ENCODE measurements around the gene TMEM121.

The TMEM121 gene

DNA sequence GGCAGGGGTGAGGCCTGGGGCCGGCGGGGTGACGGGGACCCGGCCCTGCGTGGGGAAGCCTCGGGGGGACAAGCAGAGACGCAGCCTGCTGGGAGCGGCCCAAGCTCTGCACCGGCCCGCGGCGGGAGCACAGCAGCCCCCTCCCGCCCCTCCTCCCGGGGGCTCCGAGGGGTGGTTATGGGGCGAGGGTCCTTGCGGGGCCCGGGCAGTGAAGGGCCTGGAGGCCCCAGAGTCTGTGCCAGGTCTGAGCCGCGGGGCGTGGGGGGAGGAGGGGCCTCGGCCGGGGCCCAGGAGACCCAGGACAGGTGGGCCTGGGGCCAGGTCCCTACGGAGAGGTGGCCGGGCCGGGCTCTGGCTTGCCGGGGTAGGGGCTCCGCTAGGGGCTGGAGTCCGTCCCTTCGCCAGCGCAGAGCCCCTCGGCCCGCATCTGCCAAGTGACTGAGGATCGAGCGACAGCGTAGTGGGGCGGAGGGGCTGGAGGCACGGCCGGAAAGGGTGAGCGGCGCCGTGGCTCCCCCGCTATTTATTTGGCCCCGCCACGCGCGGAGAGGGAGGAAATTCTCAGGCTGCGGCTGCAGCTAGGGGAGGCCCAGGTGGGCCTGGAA is 495 bp downstream of the TMEM121 start:
- peak overlapping the region; percentile 95 to 100 (median 99) for H3K4me2 ChIP-seq
- H3K9ac ChIP-seq = peak overlapping the region; percentile 77 to 88 (median 85)
- peak overlapping the region in 10 of 11 experiments; percentile 9 to 89 (median 75); a peak in 17 of 22 replicates for H3K27ac ChIP-seq
- no peaks in the 10 kb centered on the region for H3K9me3 ChIP-seq (replicated peaks in 1 of 11)
- peaks cover 0 to 23% (median 6%) of the 10 kb centered on the region in 11 experiments; a peak in 10 of 22 replicates for H4K20me1 ChIP-seq
- peaks cover 0 to 19% (median 0%) of the 10 kb centered on the region in 11 experiments; a peak in 7 of 22 replicates for H3K27me3 ChIP-seq
- no peaks in the 10 kb centered on the region for H3K36me3 ChIP-seq
- peaks cover 40 to 63% (median 54%) of the 10 kb centered on the region in 10 experiments for H3K4me1 ChIP-seq
- H3K4me3 ChIP-seq = peak overlapping the region; percentile 60 to 84 (median 72)
- TF ChIP-seq Cebpa-rat (IDR thresholded peaks at IDR 0.05) = no peak

DNA sequence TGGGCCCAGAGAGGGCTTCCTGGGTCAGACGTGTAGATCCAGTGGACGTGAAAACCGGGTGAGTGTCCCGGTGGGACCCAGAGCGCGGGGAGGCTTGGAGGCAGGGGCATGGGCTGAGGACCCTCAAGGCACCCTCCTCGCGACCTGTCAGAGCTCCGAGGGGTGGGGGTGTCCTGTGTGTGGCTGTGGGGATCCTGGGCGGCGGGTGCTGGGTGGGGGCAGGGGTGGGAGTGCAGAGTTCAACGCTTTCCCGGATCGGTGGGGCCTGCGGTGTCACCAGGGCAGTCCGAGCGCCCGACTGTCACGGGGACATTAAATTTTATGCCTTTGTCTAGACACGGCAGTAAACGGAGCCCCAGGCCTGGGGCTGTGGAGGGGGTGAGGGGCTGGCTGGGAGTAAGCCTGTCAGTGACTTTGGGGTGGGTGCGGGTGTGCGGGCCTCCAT is 1.0 kb downstream of the TMEM121 start:
- Histone ChIP-seq H3K9ac (peak overlapping the region; percentile 77 to 88 (median 85)), H3K4me1 (peaks cover 46 to 68% (median 59%) of the 10 kb centered on the region in 10 experiments), H3K4me2 (peak overlapping the region; percentile 95 to 100 (median 99)), H4K20me1 (peaks cover 0 to 28% (median 7%) of the 10 kb centered on the region in 11 experiments; a peak in 10 of 22 replicates), H3K4me3 (peak overlapping the region; percentile 60 to 84 (median 72)), H3K27me3 (peaks cover 0 to 19% (median 0%) of the 10 kb centered on the region in 11 experiments; a peak in 7 of 22 replicates), H3K9me3 (replicated peaks in 1 of 11) (no peaks in the 10 kb centered on the region), H3K27ac (peak overlapping the region in 9 of 11 experiments; percentile 74 to 89 (median 86); a peak in 16 of 22 replicates), H3K36me3 (no peaks in the 10 kb centered on the region)
- no peak for TF ChIP-seq Cebpa-rat (IDR thresholded peaks at IDR 0.05)

DNA sequence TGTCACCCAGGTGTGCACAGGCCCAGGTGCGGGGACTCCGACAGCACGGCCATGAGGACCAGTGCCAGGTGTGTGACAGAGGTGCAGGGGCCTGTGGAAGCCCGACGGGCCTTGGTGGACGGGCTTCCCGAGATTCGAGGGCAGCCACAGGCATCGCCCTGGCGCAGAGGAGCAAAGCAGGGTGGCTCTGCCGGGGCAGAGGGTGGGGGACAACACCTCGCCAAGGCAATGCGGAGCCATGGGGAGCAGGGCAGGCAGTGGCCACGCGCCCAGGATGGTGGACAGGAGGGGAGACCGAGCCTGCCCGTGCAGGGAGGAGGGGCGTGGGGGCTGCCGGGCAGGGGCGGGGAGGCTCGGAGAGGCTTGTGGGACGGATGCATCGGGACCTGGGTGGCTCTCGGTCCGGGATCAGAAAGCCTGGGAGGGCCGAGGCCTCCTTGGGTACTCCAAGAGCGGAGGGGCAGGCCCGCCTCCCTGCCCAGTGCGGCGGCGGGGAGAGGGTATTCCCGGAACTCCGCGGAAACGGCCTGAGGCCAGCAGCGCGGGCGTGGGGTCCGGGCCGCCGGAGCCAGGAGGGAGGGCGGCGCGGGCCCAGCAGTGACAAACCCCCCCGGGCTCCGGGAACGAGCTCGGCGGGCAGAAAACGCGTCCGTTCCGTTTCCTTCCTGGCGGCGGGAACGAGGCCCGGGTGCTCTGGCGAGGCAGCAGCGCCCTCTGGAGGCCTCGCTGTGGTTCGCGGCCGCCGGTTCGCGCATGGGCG is 1.6 kb downstream of the TMEM121 start:
- Histone ChIP-seq H3K9ac (peak overlapping the region; percentile 77 to 88 (median 85)), H3K9me3 (replicated peaks in 1 of 11) (no peaks in the 10 kb centered on the region), H3K27ac (peak overlapping the region; percentile 56 to 89 (median 85); a peak in 21 of 22 replicates)

DNA sequence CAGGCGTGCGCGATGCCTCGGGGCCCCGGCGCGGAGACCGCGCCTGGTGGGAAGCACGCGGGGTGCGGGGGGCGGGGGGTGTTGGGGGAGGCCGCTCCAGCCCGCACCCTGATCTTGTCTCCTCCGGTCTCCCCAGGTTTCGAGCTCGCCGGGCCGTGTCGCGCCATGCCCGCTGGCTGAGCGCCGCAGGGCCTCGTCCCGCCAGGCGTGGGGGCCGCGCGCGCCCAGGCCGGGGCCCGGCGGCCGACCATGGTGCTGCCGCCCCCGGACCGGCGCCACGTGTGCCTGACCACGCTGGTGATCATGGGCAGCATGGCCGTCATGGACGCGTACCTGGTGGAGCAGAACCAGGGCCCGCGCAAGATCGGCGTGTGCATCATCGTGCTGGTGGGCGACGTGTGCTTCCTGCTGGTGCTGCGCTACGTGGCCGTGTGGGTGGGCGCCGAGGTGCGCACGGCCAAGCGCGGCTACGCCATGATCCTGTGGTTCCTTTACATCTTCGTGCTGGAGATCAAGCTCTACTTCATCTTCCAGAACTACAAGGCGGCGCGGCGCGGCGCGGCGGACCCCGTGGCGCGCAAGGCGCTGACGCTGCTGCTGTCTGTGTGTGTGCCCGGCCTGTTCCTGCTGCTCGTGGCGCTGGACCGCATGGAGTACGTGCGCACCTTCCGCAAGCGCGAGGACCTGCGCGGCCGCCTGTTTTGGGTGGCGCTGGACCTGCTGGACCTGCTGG is 2.4 kb downstream of the TMEM121 start:
- peak overlapping the region; percentile 77 to 88 (median 85) for H3K9ac ChIP-seq
- H3K4me3 ChIP-seq = peak overlapping the region; percentile 60 to 84 (median 72)
- peaks cover 0 to 36% (median 7%) of the 10 kb centered on the region in 11 experiments; a peak in 11 of 22 replicates for H4K20me1 ChIP-seq
- peak overlapping the region; percentile 28 to 89 (median 85); a peak in 21 of 22 replicates for H3K27ac ChIP-seq
- peaks cover 54 to 81% (median 72%) of the 10 kb centered on the region in 10 experiments for H3K4me1 ChIP-seq
- TF ChIP-seq Cebpa-rat (IDR thresholded peaks at IDR 0.05) = no peak
- H3K36me3 ChIP-seq = no peaks in the 10 kb centered on the region
- no peaks in the 10 kb centered on the region for H3K9me3 ChIP-seq (replicated peaks in 1 of 11)
- H3K27me3 ChIP-seq = peaks cover 0 to 24% (median 0%) of the 10 kb centered on the region in 11 experiments; a peak in 7 of 22 replicates
- peak overlapping the region; percentile 95 to 100 (median 99) for H3K4me2 ChIP-seq

More for the DNA sequence above, 1.6 kb downstream of the TMEM121 start:
- no peak for TF ChIP-seq Cebpa-rat (IDR thresholded peaks at IDR 0.05)
- Histone ChIP-seq H3K4me1 (peaks cover 51 to 74% (median 65%) of the 10 kb centered on the region in 10 experiments), H4K20me1 (peaks cover 0 to 32% (median 7%) of the 10 kb centered on the region in 11 experiments; a peak in 11 of 22 replicates), H3K4me2 (peak overlapping the region; percentile 95 to 100 (median 99)), H3K36me3 (no peaks in the 10 kb centered on the region), H3K27me3 (peaks cover 0 to 19% (median 0%) of the 10 kb centered on the region in 11 experiments; a peak in 7 of 22 replicates), H3K4me3 (peak overlapping the region; percentile 60 to 84 (median 72))

DNA sequence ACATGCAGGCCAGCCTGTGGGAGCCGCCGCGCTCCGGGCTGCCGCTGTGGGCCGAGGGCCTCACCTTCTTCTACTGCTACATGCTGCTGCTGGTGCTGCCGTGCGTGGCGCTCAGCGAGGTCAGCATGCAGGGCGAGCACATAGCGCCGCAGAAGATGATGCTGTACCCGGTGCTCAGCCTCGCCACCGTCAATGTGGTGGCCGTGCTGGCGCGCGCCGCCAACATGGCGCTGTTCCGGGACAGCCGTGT is 2.9 kb downstream of the TMEM121 start:
- H3K36me3 ChIP-seq = no peaks in the 10 kb centered on the region
- H4K20me1 ChIP-seq = peaks cover 0 to 36% (median 7%) of the 10 kb centered on the region in 11 experiments; a peak in 11 of 22 replicates
- peak overlapping the region; percentile 95 to 100 (median 99) for H3K4me2 ChIP-seq
- H3K4me1 ChIP-seq = peaks cover 54 to 86% (median 77%) of the 10 kb centered on the region in 10 experiments
- H3K4me3 ChIP-seq = peak overlapping the region; percentile 60 to 84 (median 72)
- peaks cover 0 to 24% (median 0%) of the 10 kb centered on the region in 11 experiments; a peak in 7 of 22 replicates for H3K27me3 ChIP-seq
- no peaks in the 10 kb centered on the region for H3K9me3 ChIP-seq (replicated peaks in 1 of 11)
- peak overlapping the region; percentile 64 to 88 (median 85) for H3K9ac ChIP-seq
- no peak for TF ChIP-seq Cebpa-rat (IDR thresholded peaks at IDR 0.05)
- H3K27ac ChIP-seq = peak overlapping the region; percentile 28 to 89 (median 85); a peak in 21 of 22 replicates

DNA sequence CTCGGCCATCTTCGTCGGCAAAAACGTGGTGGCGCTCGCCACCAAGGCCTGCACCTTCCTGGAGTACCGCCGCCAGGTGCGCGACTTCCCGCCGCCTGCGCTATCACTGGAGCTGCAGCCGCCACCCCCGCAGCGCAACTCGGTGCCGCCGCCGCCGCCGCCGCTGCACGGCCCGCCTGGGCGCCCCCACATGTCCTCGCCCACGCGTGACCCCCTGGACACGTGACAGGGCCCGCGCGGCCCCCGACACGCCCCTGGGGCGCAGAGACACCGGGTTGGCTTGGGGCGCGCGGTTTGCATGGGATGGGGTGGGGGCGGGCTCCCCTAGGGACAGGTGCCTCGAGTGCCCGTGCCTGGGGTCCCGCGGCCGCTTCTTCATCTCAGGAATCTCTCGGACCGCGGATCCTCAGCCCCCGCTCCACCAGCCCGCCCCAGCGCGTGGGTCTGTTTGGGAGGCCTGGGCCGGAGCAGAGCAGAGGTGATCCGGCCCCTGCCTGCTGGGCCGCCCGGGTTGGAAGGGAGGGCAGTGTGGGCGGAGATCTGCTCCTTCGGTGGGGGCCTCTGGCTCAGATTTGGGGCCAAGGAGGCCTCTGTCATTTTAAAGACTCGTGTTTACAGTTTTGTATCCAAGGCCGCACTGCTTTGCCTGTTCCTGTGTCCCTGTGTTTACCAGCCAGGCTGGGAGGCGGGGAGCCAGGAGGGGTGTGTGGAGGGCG is 3.3 kb downstream of the TMEM121 start:
- peaks cover 0 to 24% (median 0%) of the 10 kb centered on the region in 11 experiments; a peak in 7 of 22 replicates for H3K27me3 ChIP-seq
- no peaks in the 10 kb centered on the region for H3K9me3 ChIP-seq (replicated peaks in 1 of 11)
- H3K4me3 ChIP-seq = peak overlapping the region; percentile 60 to 84 (median 72)
- TF ChIP-seq Cebpa-rat (IDR thresholded peaks at IDR 0.05) = no peak
- peak overlapping the region; percentile 95 to 100 (median 99) for H3K4me2 ChIP-seq
- H3K9ac ChIP-seq = peak overlapping the region; percentile 64 to 88 (median 85); a peak in 21 of 22 replicates
- peaks cover 54 to 90% (median 82%) of the 10 kb centered on the region in 10 experiments for H3K4me1 ChIP-seq
- peak overlapping the region; percentile 17 to 89 (median 85); a peak in 21 of 22 replicates for H3K27ac ChIP-seq
- H3K36me3 ChIP-seq = no peaks in the 10 kb centered on the region
- peaks cover 0 to 36% (median 7%) of the 10 kb centered on the region in 11 experiments; a peak in 11 of 22 replicates for H4K20me1 ChIP-seq

DNA sequence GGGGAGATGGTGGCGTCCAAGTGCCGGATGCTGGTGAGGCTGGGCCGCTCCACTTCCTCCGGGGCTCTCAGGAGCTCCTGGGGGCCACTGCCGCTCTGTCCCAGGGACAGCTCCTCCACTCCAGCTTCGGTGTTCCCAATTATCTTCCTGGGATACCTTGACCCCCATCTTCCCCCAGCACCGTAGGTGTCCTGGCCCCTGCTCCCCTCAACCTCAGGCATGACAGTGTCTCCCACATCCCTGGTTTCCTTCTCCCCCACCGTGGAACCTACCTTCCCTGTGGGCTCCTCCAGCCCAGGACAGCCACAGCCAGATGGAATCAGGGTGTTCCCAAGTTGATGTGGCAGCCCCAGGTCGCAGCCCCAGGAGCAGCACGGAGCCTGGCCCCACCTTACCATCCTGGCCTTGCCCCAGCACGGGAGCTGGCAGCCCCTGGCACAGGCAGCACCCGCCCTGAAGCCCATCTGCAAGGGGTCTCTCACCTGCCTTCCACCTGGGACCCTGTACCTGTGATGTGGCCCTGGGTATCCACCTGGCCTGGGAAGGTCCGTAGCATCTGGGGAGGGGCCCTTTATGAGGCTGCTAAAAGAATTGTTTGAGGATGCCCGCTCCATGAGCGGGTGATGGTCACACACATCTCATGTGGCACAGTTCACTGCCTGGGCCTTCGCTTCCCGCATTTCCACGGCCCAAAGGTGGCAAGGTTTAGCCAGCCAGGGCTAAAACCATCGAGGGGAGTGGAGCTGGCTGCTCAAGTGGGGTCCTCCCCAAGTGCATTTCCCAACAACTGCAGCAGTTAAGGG is 4.1 kb downstream of the TMEM121 start:
- Histone ChIP-seq H3K36me3 (no peaks in the 10 kb centered on the region), H3K9me3 (replicated peaks in 1 of 11) (no peaks in the 10 kb centered on the region), H3K27me3 (peaks cover 0 to 24% (median 0%) of the 10 kb centered on the region in 11 experiments; a peak in 7 of 22 replicates), H3K4me1 (peaks cover 54 to 89% (median 84%) of the 10 kb centered on the region in 10 experiments), H3K9ac (peak overlapping the region; percentile 64 to 88 (median 85); a peak in 21 of 22 replicates), H4K20me1 (peaks cover 0 to 36% (median 7%) of the 10 kb centered on the region in 11 experiments; a peak in 11 of 22 replicates), H3K27ac (peak overlapping the region in 9 of 11 experiments; percentile 72 to 89 (median 86); a peak in 19 of 22 replicates), H3K4me3 (peak overlapping the region; percentile 60 to 84 (median 72); a peak in 19 of 20 replicates), H3K4me2 (peak overlapping the region; percentile 95 to 100 (median 99))
- no peak for TF ChIP-seq Cebpa-rat (IDR thresholded peaks at IDR 0.05)

All from BLaER1 treated with 17β-estradiol and CSF1 and Interleukin-3, amounts not matched to agents 10 nM and 100 nM (cell line).